WERI-Rb-1 (cell line): ENCODE results near the gene RSAD2.

Experiments used
- DNase-seq: peaks from one replicate; pipeline ENCODE4 v3.0.0-alpha.2; 2020
- H3K27ac ChIP-seq: fragments of 250-450 bp; sonication (Bioruptor Pico); 2 replicates; pipeline ENCODE4 v1.5.1; 2020; ENCODE audit warnings: mild to moderate bottlenecking, moderate library complexity
- H3K27me3 ChIP-seq: fragments of 250-450 bp; sonication (Bioruptor Pico); 2 replicates; pipeline ENCODE4 v1.5.1; 2021; ENCODE audit warnings: mild to moderate bottlenecking, low read depth, moderate library complexity; ENCODE audit not compliant: insufficient read depth, severe bottlenecking
- H3K36me3 ChIP-seq: fragments of 250-450 bp; sonication (Bioruptor Pico); 2 replicates; pipeline ENCODE4 v1.5.1; 2020; ENCODE audit warnings: mild to moderate bottlenecking, moderate library complexity
- H3K4me3 ChIP-seq: 2 replicates; pipeline ENCODE4 v1.5.1; 2011; ENCODE audit warnings: low read depth, mild to moderate bottlenecking, control low read depth, low read length
- H3K9me3 ChIP-seq: fragments of 250-450 bp; sonication (Bioruptor Pico); 2 replicates; pipeline ENCODE4 v1.5.1; 2021; ENCODE audit warnings: mild to moderate bottlenecking, moderate library complexity; ENCODE audit not compliant: severe bottlenecking
- TF ChIP-seq, protein P1 (sequence below): IDR thresholded peaks from 2 replicates; pipeline ENCODE4 v1.5.1; 2011; ENCODE audit warnings: low read depth, mild to moderate bottlenecking, control low read depth, inconsistent platforms, low read length

The RSAD2 gene

DNA sequence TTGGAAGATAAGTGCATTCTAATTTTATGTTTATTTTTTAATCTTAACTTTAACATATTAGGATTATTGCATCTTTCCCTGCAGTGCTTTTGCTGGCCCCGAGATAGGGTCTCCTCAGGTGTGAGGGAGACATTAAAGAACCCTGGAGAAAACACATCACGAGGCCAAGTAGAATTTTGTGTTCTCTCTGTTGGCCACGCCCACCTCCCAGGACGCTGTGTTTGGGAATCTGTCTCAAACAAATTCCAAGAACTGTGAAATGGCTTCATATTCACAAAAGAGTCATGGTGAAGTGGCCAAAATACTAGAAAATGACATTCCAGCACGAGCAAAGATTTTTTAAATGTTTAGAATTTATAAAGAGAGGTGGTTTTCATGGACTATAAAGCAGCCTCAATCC lies 67.0 kb downstream of the RSAD2 start:
- no peak overlapping the region for H3K27ac ChIP-seq
- TF ChIP-seq, protein P1, sequence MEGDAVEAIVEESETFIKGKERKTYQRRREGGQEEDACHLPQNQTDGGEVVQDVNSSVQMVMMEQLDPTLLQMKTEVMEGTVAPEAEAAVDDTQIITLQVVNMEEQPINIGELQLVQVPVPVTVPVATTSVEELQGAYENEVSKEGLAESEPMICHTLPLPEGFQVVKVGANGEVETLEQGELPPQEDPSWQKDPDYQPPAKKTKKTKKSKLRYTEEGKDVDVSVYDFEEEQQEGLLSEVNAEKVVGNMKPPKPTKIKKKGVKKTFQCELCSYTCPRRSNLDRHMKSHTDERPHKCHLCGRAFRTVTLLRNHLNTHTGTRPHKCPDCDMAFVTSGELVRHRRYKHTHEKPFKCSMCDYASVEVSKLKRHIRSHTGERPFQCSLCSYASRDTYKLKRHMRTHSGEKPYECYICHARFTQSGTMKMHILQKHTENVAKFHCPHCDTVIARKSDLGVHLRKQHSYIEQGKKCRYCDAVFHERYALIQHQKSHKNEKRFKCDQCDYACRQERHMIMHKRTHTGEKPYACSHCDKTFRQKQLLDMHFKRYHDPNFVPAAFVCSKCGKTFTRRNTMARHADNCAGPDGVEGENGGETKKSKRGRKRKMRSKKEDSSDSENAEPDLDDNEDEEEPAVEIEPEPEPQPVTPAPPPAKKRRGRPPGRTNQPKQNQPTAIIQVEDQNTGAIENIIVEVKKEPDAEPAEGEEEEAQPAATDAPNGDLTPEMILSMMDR: no peak

DNA sequence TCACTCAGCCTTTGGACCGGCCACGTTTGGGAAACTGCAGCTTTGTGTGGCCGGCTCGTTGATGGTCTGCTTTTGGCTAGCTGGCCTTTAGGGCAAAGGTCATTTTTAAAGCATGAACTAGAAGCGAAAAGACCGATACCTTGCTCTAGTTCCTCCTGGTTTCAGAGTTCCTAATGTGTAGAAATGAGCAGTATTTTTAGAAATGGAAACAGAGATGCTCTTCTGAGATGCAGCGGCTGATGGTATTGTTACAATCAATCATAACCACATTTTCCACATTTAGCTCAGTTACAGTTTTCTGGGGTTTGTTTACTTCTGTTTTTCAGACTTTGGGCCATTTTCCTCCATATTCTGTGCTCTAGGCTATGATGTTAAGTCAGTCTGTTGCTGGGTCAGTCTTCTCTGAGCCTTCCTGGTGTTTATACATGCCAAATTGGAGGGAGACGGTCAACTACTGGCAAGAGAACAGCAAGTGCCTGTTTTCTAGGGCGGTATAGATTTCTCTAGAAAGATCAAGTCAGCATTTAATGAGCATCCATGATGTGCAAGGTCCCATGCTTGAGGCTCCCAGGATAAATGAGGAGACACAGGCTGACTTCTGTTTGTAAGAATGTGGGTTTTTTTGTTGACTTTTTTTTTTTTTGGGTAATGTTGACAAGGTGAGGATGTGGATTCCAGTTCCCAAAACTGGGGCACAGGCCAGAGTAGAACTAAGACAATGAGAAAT lies 67.7 kb downstream of the RSAD2 start:
- H3K27ac ChIP-seq: no peak overlapping the region
- TF ChIP-seq, protein P1: no peak
- H3K27me3 ChIP-seq: no peaks in the 10 kb centered on the region
- no peaks in the 10 kb centered on the region for H3K9me3 ChIP-seq
- no peak for DNase-seq
- H3K4me3 ChIP-seq: no peak overlapping the region
- peaks cover 51% of the 10 kb centered on the region for H3K36me3 ChIP-seq

More for the DNA sequence above, 67.0 kb downstream of the RSAD2 start:
- no peaks in the 10 kb centered on the region for H3K9me3 ChIP-seq
- no peak for DNase-seq
- H3K4me3 ChIP-seq: no peak overlapping the region
- no peaks in the 10 kb centered on the region for H3K27me3 ChIP-seq
- peaks cover 51% of the 10 kb centered on the region for H3K36me3 ChIP-seq

DNA sequence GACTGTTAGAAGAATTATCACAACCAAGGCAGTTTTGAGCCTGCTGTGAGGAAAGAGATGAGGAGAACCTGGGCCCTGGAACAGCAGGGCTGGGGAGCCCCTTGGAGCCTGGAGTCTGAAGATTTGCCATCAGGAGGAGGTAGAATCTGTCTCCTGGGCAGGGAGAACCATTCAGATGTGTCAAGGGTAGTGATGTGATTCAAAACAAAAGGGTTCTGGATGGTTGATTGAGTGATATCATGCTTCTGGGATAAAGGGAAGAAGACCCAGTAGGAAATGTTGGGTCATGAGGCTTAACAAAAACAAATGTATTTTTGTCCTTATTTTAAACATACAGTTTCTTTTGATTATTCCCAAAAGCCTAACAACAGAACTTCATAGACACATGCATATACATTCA lies 68.2 kb downstream of the RSAD2 start:
- DNase-seq: no peak
- Histone ChIP-seq H3K27me3 (no peaks in the 10 kb centered on the region), H3K9me3 (no peaks in the 10 kb centered on the region), H3K4me3 (no peak overlapping the region), H3K36me3 (peaks cover 49% of the 10 kb centered on the region), H3K27ac (no peak overlapping the region)
- TF ChIP-seq, protein P1: no peak

DNA sequence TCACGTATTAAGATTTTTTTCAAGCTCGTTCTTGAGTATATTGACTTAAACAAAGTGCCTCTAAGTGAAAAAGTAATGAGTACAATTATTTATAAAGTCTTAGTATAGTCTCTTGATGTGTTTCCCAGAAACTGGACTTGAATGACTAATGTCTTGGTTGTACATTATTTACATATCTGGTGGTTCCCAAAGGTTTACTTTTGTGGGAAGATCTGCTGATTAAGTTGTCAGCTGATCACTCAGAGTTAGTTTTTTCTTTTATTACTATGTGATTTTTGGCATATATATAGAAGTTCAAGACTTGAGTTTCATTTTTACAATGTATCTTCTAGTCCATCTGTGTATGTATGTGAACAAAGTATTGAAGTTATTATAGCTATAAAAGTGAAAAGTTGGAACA lies 69.1 kb downstream of the RSAD2 start:
- TF ChIP-seq, protein P1: no peak
- Histone ChIP-seq H3K4me3 (no peak overlapping the region), H3K9me3 (no peaks in the 10 kb centered on the region), H3K27ac (no peak overlapping the region), H3K36me3 (peaks cover 40% of the 10 kb centered on the region), H3K27me3 (no peaks in the 10 kb centered on the region)
- no peak for DNase-seq
